H1 (cell line): ENCODE data around the gene MYO1D.

Experiments used
- CHD2 ChIP-seq: IDR thresholded peaks from 2 replicates; pipeline ENCODE4 v1.6.1; 2012; ENCODE audit warnings: low read length, improper control_type of control experiment
- EZH2 ChIP-seq: fragments of 200-600 bp; sonication (generic); IDR thresholded peaks from 2 replicates; pipeline ENCODE4 v1.7.1; 2012; ENCODE audit warnings: low read depth, mild to moderate bottlenecking, moderate library complexity, low read length, inconsistent platforms; ENCODE audit not compliant: severe bottlenecking
- RAD21 ChIP-seq, 2 experiments: IDR thresholded peaks in 1 of 2; conservative IDR thresholded peaks in 1 of 2; 2 replicates each; pipeline ENCODE4 v1.6.1; 2011; ENCODE audit warnings: low read depth in 2 of 2, low read length in 2 of 2, improper control_type of control experiment in 1 of 2, inconsistent platforms in 1 of 2, mild to moderate bottlenecking in 1 of 2, moderate library complexity in 1 of 2
- TAF1 ChIP-seq: IDR thresholded peaks from 2 replicates; pipeline ENCODE4 v1.6.1; 2011; ENCODE audit warnings: mild to moderate bottlenecking, low read depth, low read length
- TF ChIP-seq, protein P1 (sequence below), 3 experiments: IDR thresholded peaks; 1 replicate in 2 of 3; 2 replicates in 1 of 3; pipeline versions ENCODE4 v1.5.1 to v1.6.1; 2011; ENCODE audit warnings: low read length in 3 of 3, mild to moderate bottlenecking in 3 of 3, inconsistent platforms in 2 of 3, low read depth in 1 of 3, moderate library complexity in 1 of 3; ENCODE audit not compliant: insufficient read depth in 1 of 3; ENCODE audit errors: control extremely low read depth in 1 of 3
- TF ChIP-seq, protein P2 (sequence below): IDR thresholded peaks from 2 replicates; pipeline ENCODE4 v1.6.1; 2012; ENCODE audit warnings: low read length, inconsistent platforms

DNA sequence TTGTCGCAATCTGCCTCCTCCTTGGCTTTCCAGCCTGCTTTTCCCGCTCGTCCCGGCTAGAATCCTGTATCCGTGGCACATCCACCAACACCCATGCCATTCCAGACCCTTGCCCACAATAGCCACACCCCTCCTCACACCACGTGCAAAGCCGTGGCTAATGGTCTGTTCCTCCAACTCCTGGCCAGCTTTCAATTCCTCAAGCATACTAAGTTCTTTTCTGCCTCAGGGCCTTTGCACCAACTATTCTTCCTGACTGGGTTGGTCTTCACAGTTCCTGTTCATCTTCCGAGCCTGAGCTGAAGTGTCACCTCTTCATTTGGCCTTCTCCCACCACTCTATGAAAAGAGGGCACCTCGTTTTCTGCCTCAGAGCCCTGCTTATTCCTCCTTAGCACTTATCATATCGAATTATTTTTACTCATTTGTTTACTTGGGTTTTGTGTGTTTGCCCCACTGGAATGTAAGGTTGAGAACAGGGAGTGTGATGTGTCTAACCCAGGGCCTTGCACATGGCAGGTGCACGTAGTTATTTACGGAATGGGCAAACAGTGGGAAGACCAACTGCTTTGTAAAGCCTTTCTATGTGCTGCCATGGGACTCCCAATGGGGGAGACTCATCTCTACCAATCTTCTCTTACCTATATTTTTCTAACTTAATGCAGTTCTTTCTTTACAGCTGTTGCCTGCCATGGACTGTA lies 321.2 kb downstream of the MYO1D start:
- TF ChIP-seq, protein P1, sequence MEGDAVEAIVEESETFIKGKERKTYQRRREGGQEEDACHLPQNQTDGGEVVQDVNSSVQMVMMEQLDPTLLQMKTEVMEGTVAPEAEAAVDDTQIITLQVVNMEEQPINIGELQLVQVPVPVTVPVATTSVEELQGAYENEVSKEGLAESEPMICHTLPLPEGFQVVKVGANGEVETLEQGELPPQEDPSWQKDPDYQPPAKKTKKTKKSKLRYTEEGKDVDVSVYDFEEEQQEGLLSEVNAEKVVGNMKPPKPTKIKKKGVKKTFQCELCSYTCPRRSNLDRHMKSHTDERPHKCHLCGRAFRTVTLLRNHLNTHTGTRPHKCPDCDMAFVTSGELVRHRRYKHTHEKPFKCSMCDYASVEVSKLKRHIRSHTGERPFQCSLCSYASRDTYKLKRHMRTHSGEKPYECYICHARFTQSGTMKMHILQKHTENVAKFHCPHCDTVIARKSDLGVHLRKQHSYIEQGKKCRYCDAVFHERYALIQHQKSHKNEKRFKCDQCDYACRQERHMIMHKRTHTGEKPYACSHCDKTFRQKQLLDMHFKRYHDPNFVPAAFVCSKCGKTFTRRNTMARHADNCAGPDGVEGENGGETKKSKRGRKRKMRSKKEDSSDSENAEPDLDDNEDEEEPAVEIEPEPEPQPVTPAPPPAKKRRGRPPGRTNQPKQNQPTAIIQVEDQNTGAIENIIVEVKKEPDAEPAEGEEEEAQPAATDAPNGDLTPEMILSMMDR (IDR thresholded peaks at IDR 0.05; ENCODE audit: control extremely low read depth in 1 of 3, insufficient read depth in 1 of 3, low read depth in 1 of 3, low read length in 3 of 3), result no peak
- TF ChIP-seq RAD21 (IDR thresholded peaks at IDR 0.05 in 1 of 2, conservative IDR thresholded peaks at IDR 0.05 in 1 of 2; ENCODE audit: low read depth in 2 of 2, low read length in 2 of 2) (no peak), CHD2 (no peak), TAF1 (no peak), EZH2 (no peak)
- TF ChIP-seq, protein P2, sequence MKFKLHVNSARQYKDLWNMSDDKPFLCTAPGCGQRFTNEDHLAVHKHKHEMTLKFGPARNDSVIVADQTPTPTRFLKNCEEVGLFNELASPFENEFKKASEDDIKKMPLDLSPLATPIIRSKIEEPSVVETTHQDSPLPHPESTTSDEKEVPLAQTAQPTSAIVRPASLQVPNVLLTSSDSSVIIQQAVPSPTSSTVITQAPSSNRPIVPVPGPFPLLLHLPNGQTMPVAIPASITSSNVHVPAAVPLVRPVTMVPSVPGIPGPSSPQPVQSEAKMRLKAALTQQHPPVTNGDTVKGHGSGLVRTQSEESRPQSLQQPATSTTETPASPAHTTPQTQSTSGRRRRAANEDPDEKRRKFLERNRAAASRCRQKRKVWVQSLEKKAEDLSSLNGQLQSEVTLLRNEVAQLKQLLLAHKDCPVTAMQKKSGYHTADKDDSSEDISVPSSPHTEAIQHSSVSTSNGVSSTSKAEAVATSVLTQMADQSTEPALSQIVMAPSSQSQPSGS, result no peak
